ENCODE results near the gene GSPT1. TPM values are rescaled to one million over a fixed set of nuclear protein-coding genes. Genes with fewer than 3 reads are reported as not detected.

The GSPT1 gene
- polyA plus RNA-seq, 1 of the 3 experiments (the other 2 are of a cell fraction), result 41.5 TPM

DNA sequence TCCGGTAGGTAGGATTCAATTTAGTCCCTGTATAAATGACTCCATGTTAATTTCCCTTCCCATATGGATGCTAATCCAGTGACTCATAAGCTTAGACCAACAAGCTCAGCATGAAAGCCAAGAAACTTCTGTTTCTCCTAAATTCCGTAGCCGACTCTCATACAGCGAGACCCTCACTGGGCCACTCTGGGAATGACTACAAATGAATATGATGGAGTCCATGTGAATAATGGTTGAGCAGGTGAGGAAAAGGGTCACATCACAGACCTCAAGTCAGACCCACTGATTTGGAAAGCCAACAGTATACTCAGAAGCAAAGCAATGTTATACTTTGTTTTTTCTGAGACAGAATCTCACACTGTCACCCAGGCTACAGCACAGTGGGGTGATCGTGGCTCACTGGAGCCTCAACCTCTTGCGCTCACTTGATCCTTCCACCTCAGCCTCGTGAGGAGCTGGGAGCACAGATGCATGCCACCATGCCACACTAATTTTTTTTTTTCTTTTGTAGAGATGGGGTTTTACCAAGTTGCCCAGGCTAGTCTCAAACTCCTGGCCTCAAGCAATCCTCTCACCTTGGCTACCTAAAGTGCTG, 79.0 kb downstream of the GSPT1 start (continued):
- TF ChIP-seq, protein P1, sequence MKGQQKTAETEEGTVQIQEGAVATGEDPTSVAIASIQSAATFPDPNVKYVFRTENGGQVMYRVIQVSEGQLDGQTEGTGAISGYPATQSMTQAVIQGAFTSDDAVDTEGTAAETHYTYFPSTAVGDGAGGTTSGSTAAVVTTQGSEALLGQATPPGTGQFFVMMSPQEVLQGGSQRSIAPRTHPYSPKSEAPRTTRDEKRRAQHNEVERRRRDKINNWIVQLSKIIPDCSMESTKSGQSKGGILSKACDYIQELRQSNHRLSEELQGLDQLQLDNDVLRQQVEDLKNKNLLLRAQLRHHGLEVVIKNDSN (IDR thresholded peaks at IDR 0.05; ENCODE audit: borderline replicate concordance, low read depth), result no peak
- TF ChIP-seq FOSL2 (IDR thresholded peaks at IDR 0.05; ENCODE audit: borderline replicate concordance, low read depth) (peak; percentile 61; the same call in 1 of the 2 replicates), CHD2 (IDR thresholded peaks at IDR 0.05; ENCODE audit: low read length, partially characterized antibody) (no peak), ELF1 (IDR thresholded peaks at IDR 0.05) (no peak), JUND (IDR thresholded peaks at IDR 0.05) (peak; percentile 52), POLR2AphosphoS5 (IDR thresholded peaks at IDR 0.05; ENCODE audit: low read depth, low read length) (no peak)
- TF ChIP-seq, protein P2, sequence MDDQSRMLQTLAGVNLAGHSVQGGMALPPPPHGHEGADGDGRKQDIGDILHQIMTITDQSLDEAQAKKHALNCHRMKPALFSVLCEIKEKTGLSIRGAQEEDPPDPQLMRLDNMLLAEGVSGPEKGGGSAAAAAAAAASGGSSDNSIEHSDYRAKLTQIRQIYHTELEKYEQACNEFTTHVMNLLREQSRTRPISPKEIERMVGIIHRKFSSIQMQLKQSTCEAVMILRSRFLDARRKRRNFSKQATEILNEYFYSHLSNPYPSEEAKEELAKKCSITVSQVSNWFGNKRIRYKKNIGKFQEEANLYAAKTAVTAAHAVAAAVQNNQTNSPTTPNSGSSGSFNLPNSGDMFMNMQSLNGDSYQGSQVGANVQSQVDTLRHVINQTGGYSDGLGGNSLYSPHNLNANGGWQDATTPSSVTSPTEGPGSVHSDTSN (IDR thresholded peaks at IDR 0.05), result peak; percentile 11; the same call in 1 of the 2 replicates

DNA sequence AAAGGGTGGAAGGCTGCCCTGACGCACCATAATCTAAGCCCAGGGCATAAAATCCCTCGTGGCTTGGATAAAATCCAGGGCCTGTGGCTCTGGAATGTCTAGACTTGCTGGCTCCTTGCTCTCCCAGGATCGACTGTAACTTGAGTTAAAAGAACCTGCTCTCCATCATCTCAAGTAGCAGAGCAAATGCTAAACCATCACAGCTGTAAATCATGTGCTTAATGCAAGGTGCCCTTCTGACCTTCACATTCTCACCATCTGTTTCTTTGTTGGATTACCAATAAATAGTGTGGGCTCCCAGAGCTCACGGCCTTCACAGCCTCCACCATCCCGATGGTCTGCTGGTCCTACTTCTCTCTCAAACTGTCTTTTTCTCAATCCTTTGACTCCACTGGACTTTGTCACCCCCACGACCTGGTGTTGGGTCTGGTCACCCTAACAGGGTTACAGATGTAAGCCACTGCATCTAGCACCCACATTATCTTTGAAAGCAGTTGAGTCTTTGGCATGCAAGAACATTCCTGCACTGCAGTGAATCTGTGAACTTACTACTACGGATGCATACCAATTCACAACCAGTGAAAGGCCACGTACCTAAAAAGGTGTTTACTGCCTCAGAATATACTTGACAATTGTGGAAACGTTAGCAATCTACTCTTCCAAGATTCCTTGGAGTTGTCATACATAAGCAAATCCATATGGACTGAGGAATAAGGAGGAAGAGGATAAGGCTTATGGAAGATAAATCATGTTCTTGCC, 79.7 kb downstream of the GSPT1 start:
- peak overlapping the region; percentile 15; the same call in 1 of the 2 replicates for H3K4me2 ChIP-seq
- peak overlapping the region; percentile 66 to 75 for H3K27ac ChIP-seq (ENCODE audit: low read depth in 2 of 2, low read length in 1 of 2)
- CTCF ChIA-PET, result no interaction called here
- H3K27me3 ChIP-seq (ENCODE audit: insufficient read depth), result no peaks in the 10 kb centered on the region
- no peaks in the 10 kb centered on the region for H3K79me2 ChIP-seq (ENCODE audit: insufficient read depth)
- peaks cover 38% of the 10 kb centered on the region for H3F3A ChIP-seq (replicated peaks; ENCODE audit: insufficient read depth)
- H3K9me3 ChIP-seq, result no peaks in the 10 kb centered on the region
- POLR2A ChIA-PET, result interaction anchor here (0.6 kb wide), 1 partner anchor 9 kb away, joined by 8 read pairs; no protein-coding TSS in a partner anchor
- H3K4me1 ChIP-seq (ENCODE audit: control insufficient read depth in 1 of 2, insufficient read depth in 2 of 2, low read depth in 1 of 2, low read length in 1 of 2), result peaks cover 2 to 5% of the 10 kb centered on the region in 2 experiments; a peak in 3 of 4 replicates
- no peaks in the 10 kb centered on the region for H3K9me2 ChIP-seq
- peaks cover 9% of the 10 kb centered on the region; the same call in 1 of the 2 replicates for H4K20me1 ChIP-seq (ENCODE audit: insufficient read depth)
- H3K4me3 ChIP-seq (ENCODE audit: low read depth in 2 of 2, low read length in 1 of 2), result no peak overlapping the region
- H3K9ac ChIP-seq, result no peak overlapping the region; the same call in 1 of the 2 replicates
- H3K36me3 ChIP-seq (replicated peaks in 1 of 2; ENCODE audit: control insufficient read depth in 1 of 2, insufficient read depth in 2 of 2, low read length in 1 of 2), result peaks cover 23 to 41% of the 10 kb centered on the region in 2 experiments
- H2AFZ ChIP-seq (ENCODE audit: low read depth), result no peak overlapping the region
- 30% methylated on average over 8 of the region's 9 CpGs for WGBS (ENCODE audit: low lambda C conversion rate)
- DNase-seq, result no peak
- TF ChIP-seq RCOR1 (IDR thresholded peaks at IDR 0.05; ENCODE audit: low read length) (no peak), YY1 (IDR thresholded peaks at IDR 0.05; ENCODE audit: low read depth) (no peak), FOSL2 (IDR thresholded peaks at IDR 0.05; ENCODE audit: borderline replicate concordance, low read depth) (no peak), RAD21 (IDR thresholded peaks at IDR 0.05; ENCODE audit: low read length) (no peak), SMC3 (IDR thresholded peaks at IDR 0.05; ENCODE audit: low read depth, low read length) (no peak), GATA2 (CRISPR knock-in tag; IDR thresholded peaks at IDR 0.05) (no peak), TCF12 (IDR thresholded peaks at IDR 0.05) (peak; percentile 62), NRF1 (IDR thresholded peaks at IDR 0.05; ENCODE audit: low read depth, low read length) (no peak), TAF1 (IDR thresholded peaks at IDR 0.05; ENCODE audit: borderline replicate concordance, low read depth, low read length) (no peak), EP300 (IDR thresholded peaks at IDR 0.05; ENCODE audit: borderline replicate concordance in 1 of 2, low read depth in 1 of 2, low read length in 1 of 2) (no peak), SIN3A (IDR thresholded peaks at IDR 0.05; ENCODE audit: borderline replicate concordance, low read depth, low read length) (no peak), ELF1 (IDR thresholded peaks at IDR 0.05) (no peak), POLR2AphosphoS5 (IDR thresholded peaks at IDR 0.05; ENCODE audit: low read depth, low read length) (peak; percentile 49; the same call in 1 of the 2 replicates), RFX5 (IDR thresholded peaks at IDR 0.05; ENCODE audit: low read length) (no peak), EZH2phosphoT487 (IDR thresholded peaks at IDR 0.05; ENCODE audit: borderline replicate concordance, low read depth) (no peak), TEAD4 (IDR thresholded peaks at IDR 0.05; ENCODE audit: borderline replicate concordance, insufficient read depth) (no peak), JUND (IDR thresholded peaks at IDR 0.05) (no peak; the same call in 1 of the 2 replicates)
- TF ChIP-seq, protein P3, sequence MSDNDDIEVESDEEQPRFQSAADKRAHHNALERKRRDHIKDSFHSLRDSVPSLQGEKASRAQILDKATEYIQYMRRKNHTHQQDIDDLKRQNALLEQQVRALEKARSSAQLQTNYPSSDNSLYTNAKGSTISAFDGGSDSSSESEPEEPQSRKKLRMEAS (IDR thresholded peaks at IDR 0.05; ENCODE audit: low read depth), result peak; percentile 53
- TF ChIP-seq, protein P4, sequence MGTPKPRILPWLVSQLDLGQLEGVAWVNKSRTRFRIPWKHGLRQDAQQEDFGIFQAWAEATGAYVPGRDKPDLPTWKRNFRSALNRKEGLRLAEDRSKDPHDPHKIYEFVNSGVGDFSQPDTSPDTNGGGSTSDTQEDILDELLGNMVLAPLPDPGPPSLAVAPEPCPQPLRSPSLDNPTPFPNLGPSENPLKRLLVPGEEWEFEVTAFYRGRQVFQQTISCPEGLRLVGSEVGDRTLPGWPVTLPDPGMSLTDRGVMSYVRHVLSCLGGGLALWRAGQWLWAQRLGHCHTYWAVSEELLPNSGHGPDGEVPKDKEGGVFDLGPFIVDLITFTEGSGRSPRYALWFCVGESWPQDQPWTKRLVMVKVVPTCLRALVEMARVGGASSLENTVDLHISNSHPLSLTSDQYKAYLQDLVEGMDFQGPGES (IDR thresholded peaks at IDR 0.05; ENCODE audit: low read depth, low read length), result no peak
- TF ChIP-seq, protein P5, sequence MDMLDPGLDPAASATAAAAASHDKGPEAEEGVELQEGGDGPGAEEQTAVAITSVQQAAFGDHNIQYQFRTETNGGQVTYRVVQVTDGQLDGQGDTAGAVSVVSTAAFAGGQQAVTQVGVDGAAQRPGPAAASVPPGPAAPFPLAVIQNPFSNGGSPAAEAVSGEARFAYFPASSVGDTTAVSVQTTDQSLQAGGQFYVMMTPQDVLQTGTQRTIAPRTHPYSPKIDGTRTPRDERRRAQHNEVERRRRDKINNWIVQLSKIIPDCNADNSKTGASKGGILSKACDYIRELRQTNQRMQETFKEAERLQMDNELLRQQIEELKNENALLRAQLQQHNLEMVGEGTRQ (IDR thresholded peaks at IDR 0.05; ENCODE audit: borderline replicate concordance, low read depth, low read length), result no peak
- TF ChIP-seq, protein P6, sequence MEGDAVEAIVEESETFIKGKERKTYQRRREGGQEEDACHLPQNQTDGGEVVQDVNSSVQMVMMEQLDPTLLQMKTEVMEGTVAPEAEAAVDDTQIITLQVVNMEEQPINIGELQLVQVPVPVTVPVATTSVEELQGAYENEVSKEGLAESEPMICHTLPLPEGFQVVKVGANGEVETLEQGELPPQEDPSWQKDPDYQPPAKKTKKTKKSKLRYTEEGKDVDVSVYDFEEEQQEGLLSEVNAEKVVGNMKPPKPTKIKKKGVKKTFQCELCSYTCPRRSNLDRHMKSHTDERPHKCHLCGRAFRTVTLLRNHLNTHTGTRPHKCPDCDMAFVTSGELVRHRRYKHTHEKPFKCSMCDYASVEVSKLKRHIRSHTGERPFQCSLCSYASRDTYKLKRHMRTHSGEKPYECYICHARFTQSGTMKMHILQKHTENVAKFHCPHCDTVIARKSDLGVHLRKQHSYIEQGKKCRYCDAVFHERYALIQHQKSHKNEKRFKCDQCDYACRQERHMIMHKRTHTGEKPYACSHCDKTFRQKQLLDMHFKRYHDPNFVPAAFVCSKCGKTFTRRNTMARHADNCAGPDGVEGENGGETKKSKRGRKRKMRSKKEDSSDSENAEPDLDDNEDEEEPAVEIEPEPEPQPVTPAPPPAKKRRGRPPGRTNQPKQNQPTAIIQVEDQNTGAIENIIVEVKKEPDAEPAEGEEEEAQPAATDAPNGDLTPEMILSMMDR (IDR thresholded peaks at IDR 0.05), result no peak
